ENCODE measurements around the gene SUPT3H. TPM values are rescaled to one million over a fixed set of nuclear protein-coding genes. Genes with fewer than 3 reads are reported as not detected.

The SUPT3H gene
- total RNA-seq, 4 donors from 2014 or later = 0.80 to 12.7 (median 3.0) TPM

GRCh38 chr6:45323656-45324224 lies 54.0 kb downstream of the SUPT3H start:
- no peak for DNase-seq
- TF ChIP-seq POLR2AphosphoS5 (IDR thresholded peaks at IDR 0.05) (no peak), EP300 (IDR thresholded peaks at IDR 0.05; ENCODE audit: low read depth) (no peak), POLR2A (IDR thresholded peaks at IDR 0.05) (no peak)
- TF ChIP-seq, protein P1, sequence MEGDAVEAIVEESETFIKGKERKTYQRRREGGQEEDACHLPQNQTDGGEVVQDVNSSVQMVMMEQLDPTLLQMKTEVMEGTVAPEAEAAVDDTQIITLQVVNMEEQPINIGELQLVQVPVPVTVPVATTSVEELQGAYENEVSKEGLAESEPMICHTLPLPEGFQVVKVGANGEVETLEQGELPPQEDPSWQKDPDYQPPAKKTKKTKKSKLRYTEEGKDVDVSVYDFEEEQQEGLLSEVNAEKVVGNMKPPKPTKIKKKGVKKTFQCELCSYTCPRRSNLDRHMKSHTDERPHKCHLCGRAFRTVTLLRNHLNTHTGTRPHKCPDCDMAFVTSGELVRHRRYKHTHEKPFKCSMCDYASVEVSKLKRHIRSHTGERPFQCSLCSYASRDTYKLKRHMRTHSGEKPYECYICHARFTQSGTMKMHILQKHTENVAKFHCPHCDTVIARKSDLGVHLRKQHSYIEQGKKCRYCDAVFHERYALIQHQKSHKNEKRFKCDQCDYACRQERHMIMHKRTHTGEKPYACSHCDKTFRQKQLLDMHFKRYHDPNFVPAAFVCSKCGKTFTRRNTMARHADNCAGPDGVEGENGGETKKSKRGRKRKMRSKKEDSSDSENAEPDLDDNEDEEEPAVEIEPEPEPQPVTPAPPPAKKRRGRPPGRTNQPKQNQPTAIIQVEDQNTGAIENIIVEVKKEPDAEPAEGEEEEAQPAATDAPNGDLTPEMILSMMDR (IDR thresholded peaks at IDR 0.05) = no peak
- H3K27ac ChIP-seq = no peak overlapping the region
- WGBS, 2 donors (ENCODE audit: low coverage in 1 of 2) = 53% methylated on average over 3 of the region's 3 CpGs
- H3K4me3 ChIP-seq = no peak overlapping the region
- in situ Hi-C loops (cut with MboI; ENCODE audit: low pct_ligation_motif_present in 1 of 4, low pct_unique_long_range_greater_than_20kb in 1 of 4, low sequenced_read_pairs in 3 of 4) (no loop called here), intact Hi-C loops (cut with DNase I; ENCODE audit: low total_unique reads) (no loop called here)
- no peaks in the 10 kb centered on the region for H3K36me3 ChIP-seq
- H3K27me3 ChIP-seq = no peaks in the 10 kb centered on the region
- H3K4me1 ChIP-seq = peaks cover 0 to 5% (median 0%) of the 10 kb centered on the region in 4 donors
- no peaks in the 10 kb centered on the region for H3K9me3 ChIP-seq

- Histone ChIP-seq H3K27ac (no peak overlapping the region), H3K36me3 (no peaks in the 10 kb centered on the region), H3K9me3 (no peaks in the 10 kb centered on the region), H3K27me3 (no peaks in the 10 kb centered on the region), H3K4me1 (no peaks in the 10 kb centered on the region), H3K4me3 (no peak overlapping the region)
- in situ Hi-C loops (cut with MboI; ENCODE audit: low pct_ligation_motif_present in 1 of 4, low pct_unique_long_range_greater_than_20kb in 1 of 4, low sequenced_read_pairs in 3 of 4) = no loop called here
- DNase-seq = no peak
- intact Hi-C loops (cut with DNase I; ENCODE audit: low total_unique reads) = no loop called here
- no peak for TF ChIP-seq POLR2A (IDR thresholded peaks at IDR 0.05)
- no peak for TF ChIP-seq EP300 (IDR thresholded peaks at IDR 0.05; ENCODE audit: low read depth)
- TF ChIP-seq, protein P1 (IDR thresholded peaks at IDR 0.05) = no peak
- no peak for TF ChIP-seq POLR2AphosphoS5 (IDR thresholded peaks at IDR 0.05)
- WGBS, 2 donors (ENCODE audit: low coverage in 1 of 2) = 80 to 93% methylated on average over 3 to 4 of the region's 4 CpGs
These were observed 57.4 kb downstream of the SUPT3H start for GRCh38 chr6:45320349-45320748.

GRCh38 chr6:45314146-45314545 lies 63.6 kb downstream of the SUPT3H start:
- in situ Hi-C loops (cut with MboI; ENCODE audit: low pct_ligation_motif_present in 1 of 4, low pct_unique_long_range_greater_than_20kb in 1 of 4, low sequenced_read_pairs in 3 of 4) = no loop called here
- Histone ChIP-seq H3K4me1 (no peaks in the 10 kb centered on the region), H3K27me3 (no peaks in the 10 kb centered on the region), H3K4me3 (no peak overlapping the region), H3K27ac (no peak overlapping the region), H3K9me3 (no peaks in the 10 kb centered on the region), H3K36me3 (no peaks in the 10 kb centered on the region)
- TF ChIP-seq, protein P1 (IDR thresholded peaks at IDR 0.05) = no peak
- TF ChIP-seq POLR2A (IDR thresholded peaks at IDR 0.05) (no peak), POLR2AphosphoS5 (IDR thresholded peaks at IDR 0.05) (no peak), EP300 (IDR thresholded peaks at IDR 0.05; ENCODE audit: low read depth) (no peak)
- 45 to 58% methylated on average over 2 to 5 of the region's 5 CpGs for WGBS, 2 donors (ENCODE audit: low coverage in 1 of 2)
- intact Hi-C loops (cut with DNase I; ENCODE audit: low total_unique reads) = loop anchor here (2.0 kb wide), 1 partner anchor 51 kb away; no protein-coding TSS in a partner anchor
- DNase-seq = no peak

- WGBS, 2 donors (ENCODE audit: low coverage in 1 of 2) = 81 to 86% methylated on average over 1 to 7 of the region's 7 CpGs
- H3K27ac ChIP-seq = no peak overlapping the region
These were observed 67.5 kb downstream of the SUPT3H start for GRCh38 chr6:45310118-45310788.

More at GRCh38 chr6:45310118-45310788, 67.5 kb downstream of the SUPT3H start:
- Histone ChIP-seq H3K36me3 (no peaks in the 10 kb centered on the region), H3K9me3 (no peaks in the 10 kb centered on the region), H3K4me3 (no peak overlapping the region), H3K4me1 (no peaks in the 10 kb centered on the region), H3K27me3 (no peaks in the 10 kb centered on the region)
- in situ Hi-C loops (cut with MboI; ENCODE audit: low pct_ligation_motif_present in 1 of 4, low pct_unique_long_range_greater_than_20kb in 1 of 4, low sequenced_read_pairs in 3 of 4) (no loop called here), intact Hi-C loops (cut with DNase I; ENCODE audit: low total_unique reads) (no loop called here)
- TF ChIP-seq POLR2AphosphoS5 (IDR thresholded peaks at IDR 0.05) (no peak), POLR2A (IDR thresholded peaks at IDR 0.05) (no peak), EP300 (IDR thresholded peaks at IDR 0.05; ENCODE audit: low read depth) (no peak)
- TF ChIP-seq, protein P1 (IDR thresholded peaks at IDR 0.05) = no peak
- DNase-seq = no peak

Measured in transverse colon (tissue), 4 donors.